ENCODE results near the gene KICS2.
"Not testable (repeated sequence)": the region's sequence is repeated elsewhere in the genome, so short reads cannot be mapped to it uniquely, and the experiment has no call there.

Gene KICS2

GRCh38 chr12:64222009-64222765 lies at the start of gene KICS2:
KICS2 (minus strand) TSS chr12:64222296; CDS start chr12:64222237, 59 bp downstream.
- DNase-seq = peak; percentile 74

GRCh38 chr12:64270411-64270810 lies 48.3 kb upstream of the KICS2 start:
- DNase-seq = no peak

- DNase-seq = no peak
These were observed 47.1 kb upstream of the KICS2 start for GRCh38 chr12:64269161-64269560.

- DNase-seq = no peak
These were observed 46.3 kb upstream of the KICS2 start for GRCh38 chr12:64268409-64268808.

- no peak for DNase-seq
These were observed 43.7 kb upstream of the KICS2 start for GRCh38 chr12:64265839-64266238.

GRCh38 chr12:64261813-64262212 lies 39.7 kb upstream of the KICS2 start:
- no peak for DNase-seq

GRCh38 chr12:64258576-64258975 lies 36.5 kb upstream of the KICS2 start:
- DNase-seq = no peak

GRCh38 chr12:64256166-64256800 lies 34.2 kb upstream of the KICS2 start:
- peak; percentile 36 for DNase-seq

- no peak for DNase-seq
These were observed 33.2 kb upstream of the KICS2 start for GRCh38 chr12:64255249-64255648.

- DNase-seq = no peak
These were observed 31.3 kb upstream of the KICS2 start for GRCh38 chr12:64253356-64253755.

GRCh38 chr12:64252681-64253080 lies 30.6 kb upstream of the KICS2 start:
- DNase-seq = no peak

GRCh38 chr12:64243809-64244208 lies 21.7 kb upstream of the KICS2 start:
- no peak for DNase-seq

- DNase-seq = no peak
These were observed 18.7 kb upstream of the KICS2 start for GRCh38 chr12:64240781-64241180.

- DNase-seq = no peak
These were observed 15.3 kb upstream of the KICS2 start for GRCh38 chr12:64237382-64237781.

- no peak for DNase-seq
These were observed 14.5 kb upstream of the KICS2 start for GRCh38 chr12:64236549-64236948.

- DNase-seq = no peak
These were observed 10.1 kb upstream of the KICS2 start for GRCh38 chr12:64232196-64232595.

GRCh38 chr12:64229796-64230195 lies 7.7 kb upstream of the KICS2 start:
- no peak for DNase-seq

- no peak for DNase-seq
These were observed 7.1 kb upstream of the KICS2 start for GRCh38 chr12:64229240-64229639.

- DNase-seq = no peak
These were observed 3.5 kb upstream of the KICS2 start for GRCh38 chr12:64225626-64226025.

GRCh38 chr12:64221651-64222008 lies 466 bp downstream of the KICS2 start:
- DNase-seq = peak; percentile 67

- no peak for DNase-seq
These were observed 2.0 kb downstream of the KICS2 start for GRCh38 chr12:64220046-64220445.

GRCh38 chr12:64219145-64219544 lies 3.0 kb downstream of the KICS2 start:
- DNase-seq = no peak

- no peak for DNase-seq
These were observed 3.5 kb downstream of the KICS2 start for GRCh38 chr12:64218597-64218996.

GRCh38 chr12:64217643-64218042 lies 4.5 kb downstream of the KICS2 start:
- not testable (repeated sequence) for DNase-seq

GRCh38 chr12:64216239-64216638 lies 5.9 kb downstream of the KICS2 start:
- DNase-seq = no peak

All from kidney glomerular epithelial cell (primary cell).